OCI-LY7 (cell line): ENCODE results near the gene SPDYE3.
"Not testable (repeated sequence)": the region's sequence is repeated elsewhere in the genome, so short reads cannot be mapped to it uniquely, and the experiment has no call there.

Experiments used
- CTCF ChIP-seq: fragments of 200-600 bp; sonication (generic); conservative IDR thresholded peaks from 2 replicates; pipeline ENCODE4 v1.5.1; 2014; ENCODE audit warnings: mild to moderate bottlenecking, antibody characterized with exemption, low read length, moderate library complexity, mixed read lengths
- EZH2phosphoT487 ChIP-seq: fragments of 200-600 bp; sonication (generic); IDR thresholded peaks from 2 replicates; pipeline ENCODE4 v1.6.1; 2018; ENCODE audit warnings: low read depth, borderline replicate concordance, mild to moderate bottlenecking, mixed run types, antibody characterized with exemption, low read length, moderate library complexity, mixed read lengths

GRCh38 chr7:100265851-100266250, 41.7 kb upstream of the SPDYE3 start:
- TF ChIP-seq CTCF, EZH2phosphoT487: not testable (repeated sequence)
